ENCODE data around the gene TYW5.
A peak's percentile ranks its signal among the peaks of the same experiment; 100 is the strongest.

Gene TYW5

DNA sequence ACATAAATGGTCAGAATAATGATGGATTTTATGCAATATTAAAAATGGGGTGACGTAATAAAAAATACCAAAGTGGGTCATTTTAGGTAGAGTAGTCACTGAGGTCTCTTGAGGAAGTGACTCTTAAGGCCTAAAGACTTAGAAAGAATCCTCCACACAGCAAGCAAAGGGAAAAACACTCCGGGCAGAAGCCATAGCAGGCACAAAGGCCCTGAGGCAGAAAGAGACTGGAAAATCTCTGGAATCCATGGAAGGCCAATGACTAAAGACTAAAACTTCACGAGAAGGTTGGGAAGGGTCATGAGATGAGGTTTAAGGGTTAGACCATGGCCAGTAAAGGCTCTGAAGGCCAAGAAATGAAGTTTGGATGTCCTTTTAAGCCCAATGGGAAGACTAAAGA is 37.0 kb upstream of the TYW5 start:
- Histone ChIP-seq H2AK5ac (ENCODE audit: low read length, severe bottlenecking) (no peak overlapping the region), H3K79me1 (replicated peaks; ENCODE audit: low read length, poor library complexity, severe bottlenecking) (no peaks in the 10 kb centered on the region), H3K4me3 (ENCODE audit: insufficient read depth in 1 of 2, low read depth in 1 of 2, low read length in 2 of 2) (no peak overlapping the region), H4K91ac (ENCODE audit: low read length) (no peak overlapping the region), H4K8ac (ENCODE audit: low read length) (no peak overlapping the region), H2BK15ac (ENCODE audit: low read depth, poor library complexity, severe bottlenecking) (no peak overlapping the region), H3K4me2 (ENCODE audit: low read length, poor library complexity, severe bottlenecking) (no peak overlapping the region), H3K27ac (ENCODE audit: low read length, poor library complexity, severe bottlenecking) (no peak overlapping the region), H3K9ac (ENCODE audit: low read length) (no peak overlapping the region), H3K23ac (ENCODE audit: low read length in 2 of 2) (no peak overlapping the region), H3K4me1 (ENCODE audit: control insufficient read depth, insufficient read depth, low read depth, low read length) (peaks cover 1% of the 10 kb centered on the region), H3K27me3 (ENCODE audit: control insufficient read depth in 1 of 2, insufficient read depth in 1 of 2, low read length in 2 of 2) (no peaks in the 10 kb centered on the region), H2BK12ac (ENCODE audit: low read length in 2 of 2) (no peak overlapping the region), H3K4ac (ENCODE audit: low read depth in 1 of 2, low read length in 2 of 2) (no peak overlapping the region), H2AFZ (ENCODE audit: low read depth, low read length) (no peak overlapping the region), H2BK5ac (ENCODE audit: low read depth, low read length, poor library complexity, severe bottlenecking) (no peak overlapping the region), H3K36me3 (ENCODE audit: control insufficient read depth in 1 of 2, insufficient read depth in 2 of 2, low read depth in 1 of 2, low read length in 2 of 2) (no peaks in the 10 kb centered on the region), H3K18ac (ENCODE audit: low read depth in 1 of 2, low read length in 2 of 2) (no peak overlapping the region), H3K14ac (ENCODE audit: low read length in 2 of 2) (no peak overlapping the region), H3K9me3 (ENCODE audit: control insufficient read depth, low read length) (no peaks in the 10 kb centered on the region), H2BK120ac (ENCODE audit: low read depth, low read length) (no peak overlapping the region)
- WGBS: 92% methylated on average over 3 of the region's 3 CpGs
- no peak for DNase-seq

DNA sequence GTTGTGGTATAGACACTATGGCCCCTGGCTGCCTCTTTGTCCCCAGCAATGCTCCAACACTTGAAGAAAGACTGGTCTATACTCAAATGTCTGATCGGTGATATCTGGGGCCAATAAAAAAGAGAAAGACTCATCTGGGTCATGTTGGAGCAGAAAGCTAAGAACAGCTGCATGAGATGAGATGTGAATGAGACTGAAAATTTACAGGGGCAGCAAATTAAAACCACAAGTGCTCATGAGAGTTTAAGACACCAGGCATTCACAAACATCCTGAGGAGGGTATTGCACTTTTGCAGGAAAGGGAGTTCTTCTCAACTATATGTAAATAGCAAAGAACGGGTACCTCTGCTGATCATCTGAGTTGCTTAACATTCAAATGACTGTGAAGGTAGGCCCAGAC is 36.4 kb upstream of the TYW5 start:
- no peak overlapping the region for H3K4me3 ChIP-seq (ENCODE audit: insufficient read depth in 1 of 2, low read depth in 1 of 2, low read length in 2 of 2)

GRCh38 chr2:199989822-199990221 is 34.5 kb upstream of the TYW5 start:
- Histone ChIP-seq H3K14ac (ENCODE audit: low read length in 2 of 2) (no peak overlapping the region), H2BK5ac (ENCODE audit: low read depth, low read length, poor library complexity, severe bottlenecking) (no peak overlapping the region), H2AFZ (ENCODE audit: low read depth, low read length) (no peak overlapping the region), H3K4ac (ENCODE audit: low read depth in 1 of 2, low read length in 2 of 2) (no peak overlapping the region), H3K27me3 (ENCODE audit: control insufficient read depth in 1 of 2, insufficient read depth in 1 of 2, low read length in 2 of 2) (no peaks in the 10 kb centered on the region), H3K36me3 (ENCODE audit: control insufficient read depth in 1 of 2, insufficient read depth in 2 of 2, low read depth in 1 of 2, low read length in 2 of 2) (no peaks in the 10 kb centered on the region), H3K9me3 (ENCODE audit: control insufficient read depth, low read length) (no peaks in the 10 kb centered on the region), H2BK12ac (ENCODE audit: low read length in 2 of 2) (no peak overlapping the region), H3K4me3 (ENCODE audit: insufficient read depth in 1 of 2, low read depth in 1 of 2, low read length in 2 of 2) (no peak overlapping the region), H3K27ac (ENCODE audit: low read length, poor library complexity, severe bottlenecking) (no peak overlapping the region), H4K91ac (ENCODE audit: low read length) (no peak overlapping the region), H4K8ac (ENCODE audit: low read length) (no peak overlapping the region), H3K9ac (ENCODE audit: low read length) (no peak overlapping the region), H3K79me1 (replicated peaks; ENCODE audit: low read length, poor library complexity, severe bottlenecking) (no peaks in the 10 kb centered on the region), H2BK15ac (ENCODE audit: low read depth, poor library complexity, severe bottlenecking) (no peak overlapping the region), H3K4me1 (ENCODE audit: control insufficient read depth, insufficient read depth, low read depth, low read length) (no peaks in the 10 kb centered on the region), H3K18ac (ENCODE audit: low read depth in 1 of 2, low read length in 2 of 2) (no peak overlapping the region), H2BK120ac (ENCODE audit: low read depth, low read length) (no peak overlapping the region), H3K23ac (ENCODE audit: low read length in 2 of 2) (no peak overlapping the region), H2AK5ac (ENCODE audit: low read length, severe bottlenecking) (no peak overlapping the region), H3K4me2 (ENCODE audit: low read length, poor library complexity, severe bottlenecking) (no peak overlapping the region)
- peak; percentile 33 for DNase-seq
- WGBS: 75% methylated on average over 4 of the region's 5 CpGs

More for the DNA sequence above, 36.4 kb upstream of the TYW5 start:
- WGBS: 89% methylated on average over 2 of the region's 2 CpGs
- H3K23ac ChIP-seq (ENCODE audit: low read length in 2 of 2): no peak overlapping the region
- no peak for DNase-seq
- no peaks in the 10 kb centered on the region for H3K79me1 ChIP-seq (replicated peaks; ENCODE audit: low read length, poor library complexity, severe bottlenecking)
- no peak overlapping the region for H4K91ac ChIP-seq (ENCODE audit: low read length)
- no peak overlapping the region for H3K27ac ChIP-seq (ENCODE audit: low read length, poor library complexity, severe bottlenecking)
- no peak overlapping the region for H3K18ac ChIP-seq (ENCODE audit: low read depth in 1 of 2, low read length in 2 of 2)
- no peak overlapping the region for H3K4me2 ChIP-seq (ENCODE audit: low read length, poor library complexity, severe bottlenecking)
- H2BK5ac ChIP-seq (ENCODE audit: low read depth, low read length, poor library complexity, severe bottlenecking): no peak overlapping the region
- no peak overlapping the region for H2BK12ac ChIP-seq (ENCODE audit: low read length in 2 of 2)
- H3K14ac ChIP-seq (ENCODE audit: low read length in 2 of 2): no peak overlapping the region
- H2BK15ac ChIP-seq (ENCODE audit: low read depth, poor library complexity, severe bottlenecking): no peak overlapping the region
- H3K4me1 ChIP-seq (ENCODE audit: control insufficient read depth, insufficient read depth, low read depth, low read length): peaks cover 1% of the 10 kb centered on the region
- no peaks in the 10 kb centered on the region for H3K27me3 ChIP-seq (ENCODE audit: control insufficient read depth in 1 of 2, insufficient read depth in 1 of 2, low read length in 2 of 2)
- no peak overlapping the region for H3K9ac ChIP-seq (ENCODE audit: low read length)
- no peaks in the 10 kb centered on the region for H3K9me3 ChIP-seq (ENCODE audit: control insufficient read depth, low read length)
- H2AFZ ChIP-seq (ENCODE audit: low read depth, low read length): no peak overlapping the region
- H2BK120ac ChIP-seq (ENCODE audit: low read depth, low read length): no peak overlapping the region
- no peak overlapping the region for H4K8ac ChIP-seq (ENCODE audit: low read length)
- H2AK5ac ChIP-seq (ENCODE audit: low read length, severe bottlenecking): no peak overlapping the region
- H3K4ac ChIP-seq (ENCODE audit: low read depth in 1 of 2, low read length in 2 of 2): no peak overlapping the region
- no peaks in the 10 kb centered on the region for H3K36me3 ChIP-seq (ENCODE audit: control insufficient read depth in 1 of 2, insufficient read depth in 2 of 2, low read depth in 1 of 2, low read length in 2 of 2)

- DNase-seq: peak; percentile 53
- Histone ChIP-seq H3K14ac (ENCODE audit: low read length in 2 of 2) (no peak overlapping the region), H2BK120ac (ENCODE audit: low read depth, low read length) (no peak overlapping the region), H2BK15ac (ENCODE audit: low read depth, poor library complexity, severe bottlenecking) (no peak overlapping the region), H2BK12ac (ENCODE audit: low read length in 2 of 2) (no peak overlapping the region), H3K23ac (ENCODE audit: low read length in 2 of 2) (no peak overlapping the region), H2AK5ac (ENCODE audit: low read length, severe bottlenecking) (no peak overlapping the region), H3K27ac (ENCODE audit: low read length, poor library complexity, severe bottlenecking) (no peak overlapping the region), H3K36me3 (ENCODE audit: control insufficient read depth in 1 of 2, insufficient read depth in 2 of 2, low read depth in 1 of 2, low read length in 2 of 2) (no peaks in the 10 kb centered on the region), H3K4me2 (ENCODE audit: low read length, poor library complexity, severe bottlenecking) (no peak overlapping the region), H3K4me1 (ENCODE audit: control insufficient read depth, insufficient read depth, low read depth, low read length) (no peaks in the 10 kb centered on the region), H3K4ac (ENCODE audit: low read depth in 1 of 2, low read length in 2 of 2) (no peak overlapping the region), H3K9ac (ENCODE audit: low read length) (no peak overlapping the region), H3K9me3 (ENCODE audit: control insufficient read depth, low read length) (no peaks in the 10 kb centered on the region), H2AFZ (ENCODE audit: low read depth, low read length) (no peak overlapping the region), H3K18ac (ENCODE audit: low read depth in 1 of 2, low read length in 2 of 2) (no peak overlapping the region), H4K91ac (ENCODE audit: low read length) (no peak overlapping the region), H4K8ac (ENCODE audit: low read length) (peak overlapping the region; percentile 57), H3K4me3 (ENCODE audit: insufficient read depth in 1 of 2, low read depth in 1 of 2, low read length in 2 of 2) (no peak overlapping the region), H3K27me3 (ENCODE audit: control insufficient read depth in 1 of 2, insufficient read depth in 1 of 2, low read length in 2 of 2) (no peaks in the 10 kb centered on the region), H2BK5ac (ENCODE audit: low read depth, low read length, poor library complexity, severe bottlenecking) (no peak overlapping the region), H3K79me1 (replicated peaks; ENCODE audit: low read length, poor library complexity, severe bottlenecking) (no peaks in the 10 kb centered on the region)
- WGBS: 47% methylated on average over 5 of the region's 7 CpGs
Observed at GRCh38 chr2:199988151-199988550, 32.9 kb upstream of the TYW5 start.
